ENCODE results near the gene NFKBIA.

DNA sequence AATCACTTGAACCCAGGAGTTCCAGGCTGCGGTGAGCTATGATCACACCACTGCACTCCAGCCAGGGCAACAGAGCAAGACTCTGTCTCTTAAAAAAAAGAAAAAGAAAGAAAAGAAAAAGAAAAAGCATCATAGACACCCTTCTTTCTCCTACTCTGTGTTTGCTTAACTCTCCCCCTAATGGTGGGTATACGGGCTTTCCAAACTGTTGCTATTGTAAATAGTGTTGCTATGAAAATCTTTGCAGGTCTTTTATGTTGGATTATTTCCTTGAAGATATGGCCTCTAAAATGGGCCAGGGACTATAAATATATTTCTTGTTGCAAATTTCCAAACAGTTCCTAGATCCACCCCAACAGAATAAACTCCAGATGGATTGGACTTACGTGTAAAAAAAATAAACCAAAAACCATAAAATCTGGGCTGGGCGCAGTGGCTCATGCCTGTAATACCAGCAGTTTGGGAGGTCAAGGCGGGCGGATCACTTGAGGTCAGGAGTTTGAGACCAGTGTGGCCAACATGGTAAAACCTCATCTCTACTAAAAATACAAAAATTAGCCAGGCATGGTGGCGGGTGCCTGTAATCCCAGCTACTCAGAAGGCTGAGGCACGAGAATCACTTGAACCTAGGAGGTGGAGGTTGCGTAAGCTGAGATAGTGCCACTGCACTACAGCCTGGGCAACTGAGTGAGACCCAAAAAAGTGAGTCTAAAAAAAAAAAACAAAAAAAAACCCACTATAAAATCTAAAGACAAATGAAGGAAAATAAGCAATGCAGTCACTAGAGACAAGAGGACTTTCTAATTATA, 25.9 kb downstream of the NFKBIA start:
- TF ChIP-seq POLR2A (IDR thresholded peaks at IDR 0.05; ENCODE audit: low read depth) = no peak
- TF ChIP-seq POLR2AphosphoS5 (IDR thresholded peaks at IDR 0.05) = peak in 1 of 2 donors; percentile 10
- TF ChIP-seq, protein P1, sequence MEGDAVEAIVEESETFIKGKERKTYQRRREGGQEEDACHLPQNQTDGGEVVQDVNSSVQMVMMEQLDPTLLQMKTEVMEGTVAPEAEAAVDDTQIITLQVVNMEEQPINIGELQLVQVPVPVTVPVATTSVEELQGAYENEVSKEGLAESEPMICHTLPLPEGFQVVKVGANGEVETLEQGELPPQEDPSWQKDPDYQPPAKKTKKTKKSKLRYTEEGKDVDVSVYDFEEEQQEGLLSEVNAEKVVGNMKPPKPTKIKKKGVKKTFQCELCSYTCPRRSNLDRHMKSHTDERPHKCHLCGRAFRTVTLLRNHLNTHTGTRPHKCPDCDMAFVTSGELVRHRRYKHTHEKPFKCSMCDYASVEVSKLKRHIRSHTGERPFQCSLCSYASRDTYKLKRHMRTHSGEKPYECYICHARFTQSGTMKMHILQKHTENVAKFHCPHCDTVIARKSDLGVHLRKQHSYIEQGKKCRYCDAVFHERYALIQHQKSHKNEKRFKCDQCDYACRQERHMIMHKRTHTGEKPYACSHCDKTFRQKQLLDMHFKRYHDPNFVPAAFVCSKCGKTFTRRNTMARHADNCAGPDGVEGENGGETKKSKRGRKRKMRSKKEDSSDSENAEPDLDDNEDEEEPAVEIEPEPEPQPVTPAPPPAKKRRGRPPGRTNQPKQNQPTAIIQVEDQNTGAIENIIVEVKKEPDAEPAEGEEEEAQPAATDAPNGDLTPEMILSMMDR (IDR thresholded peaks at IDR 0.05) = no peak
- no peak for TF ChIP-seq EP300 (IDR thresholded peaks at IDR 0.05)
